DMS114 treated with DMSO at 0.1 percent for 48 hours (cell line): Measurements from ENCODE around the gene SLX1A.
"Not testable (repeated sequence)": the region's sequence is repeated elsewhere in the genome, so short reads cannot be mapped to it uniquely, and the experiment has no call there.

Source experiments
- DNase-seq: peaks from one replicate; lab custom pipeline; 2025; ENCODE audit not compliant: unreplicated experiment; lab: John Stamatoyannopoulos, UW

Gene SLX1A

DNA sequence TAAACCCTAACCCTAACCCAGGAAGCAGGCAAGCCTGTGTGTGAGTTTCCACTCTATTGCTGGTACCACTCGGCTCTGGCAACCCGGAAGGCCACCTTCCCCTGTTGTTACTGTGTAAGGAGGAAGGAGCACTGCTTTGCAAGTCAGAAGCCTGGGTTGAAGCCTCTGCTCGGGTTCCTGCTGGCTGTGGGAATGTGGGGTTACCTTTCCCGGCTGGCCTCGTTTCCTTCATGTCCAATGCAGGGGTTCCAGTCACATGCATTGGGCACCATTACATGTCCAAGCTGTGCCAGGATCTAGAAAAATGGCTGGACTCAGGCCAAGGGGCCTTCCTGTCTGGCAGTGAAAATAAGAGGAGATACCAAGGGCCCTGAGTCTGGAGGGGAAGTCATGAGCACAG, 23.4 kb downstream of the SLX1A start:
- DNase-seq: not testable (repeated sequence)
